ENCODE results near the gene FBXO31.

Gene FBXO31

GRCh38 chr16:87323727-87324410, 59.7 kb downstream of the FBXO31 start:
- no peak for DNase-seq
- in situ Hi-C loops (cut with HindIII; ENCODE audit: low pct_ligation_motif_present, low pct_unique_long_range_greater_than_20kb, low sequenced_read_pairs): no loop called here

GRCh38 chr16:87322833-87323726, 60.5 kb downstream of the FBXO31 start:
- in situ Hi-C loops (cut with HindIII; ENCODE audit: low pct_ligation_motif_present, low pct_unique_long_range_greater_than_20kb, low sequenced_read_pairs): no loop called here
- no peak for DNase-seq

GRCh38 chr16:87322360-87322759, 61.2 kb downstream of the FBXO31 start:
- DNase-seq: no peak
- in situ Hi-C loops (cut with HindIII; ENCODE audit: low pct_ligation_motif_present, low pct_unique_long_range_greater_than_20kb, low sequenced_read_pairs): no loop called here

- no peak for DNase-seq
- in situ Hi-C loops (cut with HindIII; ENCODE audit: low pct_ligation_motif_present, low pct_unique_long_range_greater_than_20kb, low sequenced_read_pairs): no loop called here
These were observed 62.1 kb downstream of the FBXO31 start for GRCh38 chr16:87321336-87322107.

- DNase-seq: no peak
- in situ Hi-C loops (cut with HindIII; ENCODE audit: low pct_ligation_motif_present, low pct_unique_long_range_greater_than_20kb, low sequenced_read_pairs): no loop called here
These were observed 62.9 kb downstream of the FBXO31 start for GRCh38 chr16:87320510-87321227.

GRCh38 chr16:87319997-87320491, 63.5 kb downstream of the FBXO31 start:
- in situ Hi-C loops (cut with HindIII; ENCODE audit: low pct_ligation_motif_present, low pct_unique_long_range_greater_than_20kb, low sequenced_read_pairs): no loop called here
- no peak for DNase-seq

- in situ Hi-C loops (cut with HindIII; ENCODE audit: low pct_ligation_motif_present, low pct_unique_long_range_greater_than_20kb, low sequenced_read_pairs): no loop called here
- DNase-seq: no peak
These were observed 64.6 kb downstream of the FBXO31 start for GRCh38 chr16:87319011-87319410.

- DNase-seq: peak; percentile 53
- in situ Hi-C loops (cut with HindIII; ENCODE audit: low pct_ligation_motif_present, low pct_unique_long_range_greater_than_20kb, low sequenced_read_pairs): no loop called here
These were observed 65.6 kb downstream of the FBXO31 start for GRCh38 chr16:87317750-87318644.

GRCh38 chr16:87316923-87317749, 66.4 kb downstream of the FBXO31 start, which contains the start of gene C16orf95:
Gene C16orf95 (minus strand): TSS chr16:87317392. CDS start chr16:87317242, 150 bp downstream.
- in situ Hi-C loops (cut with HindIII; ENCODE audit: low pct_ligation_motif_present, low pct_unique_long_range_greater_than_20kb, low sequenced_read_pairs): no loop called here
- DNase-seq: peak; percentile 97

GRCh38 chr16:87316450-87316922, 67.1 kb downstream of the FBXO31 start:
- in situ Hi-C loops (cut with HindIII; ENCODE audit: low pct_ligation_motif_present, low pct_unique_long_range_greater_than_20kb, low sequenced_read_pairs): no loop called here

GRCh38 chr16:87314990-87315420, 68.6 kb downstream of the FBXO31 start:
- DNase-seq: no peak

More at GRCh38 chr16:87316450-87316922, 67.1 kb downstream of the FBXO31 start:
- no peak for DNase-seq

GRCh38 chr16:87312008-87312407, 71.6 kb downstream of the FBXO31 start:
- in situ Hi-C loops (cut with HindIII; ENCODE audit: low pct_ligation_motif_present, low pct_unique_long_range_greater_than_20kb, low sequenced_read_pairs): no loop called here
- no peak for DNase-seq

More at GRCh38 chr16:87314990-87315420, 68.6 kb downstream of the FBXO31 start:
- in situ Hi-C loops (cut with HindIII; ENCODE audit: low pct_ligation_motif_present, low pct_unique_long_range_greater_than_20kb, low sequenced_read_pairs): no loop called here

GRCh38 chr16:87311387-87311786, 72.2 kb downstream of the FBXO31 start:
- in situ Hi-C loops (cut with HindIII; ENCODE audit: low pct_ligation_motif_present, low pct_unique_long_range_greater_than_20kb, low sequenced_read_pairs): no loop called here
- DNase-seq: no peak

- in situ Hi-C loops (cut with HindIII; ENCODE audit: low pct_ligation_motif_present, low pct_unique_long_range_greater_than_20kb, low sequenced_read_pairs): no loop called here
- DNase-seq: no peak
These were observed 73.0 kb downstream of the FBXO31 start for GRCh38 chr16:87310610-87311009.

- no peak for DNase-seq
- in situ Hi-C loops (cut with HindIII; ENCODE audit: low pct_ligation_motif_present, low pct_unique_long_range_greater_than_20kb, low sequenced_read_pairs): no loop called here
These were observed 73.7 kb downstream of the FBXO31 start for GRCh38 chr16:87309620-87310525.

All from ACHN (cell line).